Heart right ventricle (tissue), 16 donors: ENCODE results near the gene RANBP3. TPM values are rescaled to one million over a fixed set of nuclear protein-coding genes. Genes with fewer than 3 reads are reported as not detected.
A peak's percentile ranks its signal among the peaks of the same experiment; 100 is the strongest.

Experiments
- ATAC-seq, 8 donors: fragments of 200-7000 bp; cut with Tn5 transposase; one replicate each; pipeline ENCODE4 v1.9.1; 2020; ENCODE audit warnings: mild to moderate bottlenecking in 8 of 8, moderate library complexity in 8 of 8, moderate number of reproducible peaks in 1 of 8
- DNase-seq, 2 donors: peaks; one replicate each; pipeline ENCODE4 v3.0.0-alpha.2; 2020
- H3K27ac ChIP-seq, 10 donors: fragments of 200-600 bp; sonication (generic) in 2 of 10; one replicate each; pipeline versions ENCODE4 v1.5.0 to v1.8.0; 2020 to 2022; ENCODE audit warnings: mild to moderate bottlenecking in 3 of 10
- H3K27me3 ChIP-seq, 7 donors: fragments of 200-600 bp; one replicate each; pipeline ENCODE4 v1.8.0; 2021 to 2022; ENCODE audit warnings: mild to moderate bottlenecking in 2 of 7
- H3K36me3 ChIP-seq, 9 donors: fragments of 200-600 bp; sonication (generic) in 1 of 9; one replicate each; pipeline versions ENCODE4 v1.5.0 to v1.8.0; 2020 to 2022; ENCODE audit warnings: mild to moderate bottlenecking in 2 of 9
- H3K4me1 ChIP-seq, 9 donors: fragments of 200-600 bp; sonication (generic) in 1 of 9; one replicate each; pipeline versions ENCODE4 v1.5.0 to v1.8.0; 2020 to 2022; ENCODE audit warnings: mild to moderate bottlenecking in 4 of 9
- H3K4me3 ChIP-seq, 10 donors: fragments of 200-600 bp; sonication (generic) in 2 of 10; one replicate each; pipeline versions ENCODE4 v1.5.0 to v1.8.0; 2020 to 2022; ENCODE audit warnings: mild to moderate bottlenecking in 7 of 10, moderate library complexity in 2 of 10
- H3K9me3 ChIP-seq, 11 donors: fragments of 200-600 bp in 10 of 11; sonication (generic) in 2 of 11; one replicate each; pipeline versions ENCODE4 v1.5.0 to v1.8.0; 2013 to 2022; ENCODE audit warnings: mild to moderate bottlenecking in 2 of 11, control low read depth in 1 of 11, moderate library complexity in 1 of 11
- WGBS, 2 donors: extraction: QIAGEN DNeasy Blood & Tissue Kit; methylation state at CpG; one replicate each; pipeline ENCODE4 v1.1.7; 2013; ENCODE audit warnings: inconsistent platforms in 1 of 2; 5-methylcytosine and 5-hydroxymethylcytosine counted together
- intact Hi-C, 10 donors: fragments of 100-400 bp; cut with DNase I; formaldehyde crosslinking; loops; one replicate each; pipeline versions ENCODE4 v1.11.1 to v1.14.2; 2022
- polyA plus RNA-seq, 2 donors: library from polyadenylated mRNA; stranded (reverse); fragments of 200-250 nt; gene quantifications; one replicate each; pipeline ENCODE4 v1.2.3, GENCODE V29; 2013
- total RNA-seq, 10 donors: library from RNA; stranded (reverse); fragmentation: NEBNext Ultra II Directional in 3 of 10; extraction: Animal tissue kit (Norgen Biotek cat#: 25700) in 3 of 10; gene quantifications; one replicate each; pipeline versions ENCODE4 v1.2.1 to v1.2.4, GENCODE V29; 2021 to 2023
- TF ChIP-seq, protein P1 (sequence below), 9 donors: fragments of 200-600 bp; sonication (generic) in 2 of 9; IDR thresholded peaks; one replicate each; pipeline versions ENCODE4 v1.5.0 to v1.8.0; 2021 to 2022; ENCODE audit warnings: antibody characterized with exemption in 9 of 9, mild to moderate bottlenecking in 5 of 9, moderate library complexity in 1 of 9
- donor health status: Arrhythmogenic right ventricular cardiomyopathy.
- donor health status: ischemic (EF 13 %, LVEDD 7.1; RV severe dilation, severe dysfunction).
- donor health status: healthy with polysubstance abuse.
- donor health status: DM: no; HTN: yes; CAD: no.
- donor health status: DM: no; HTN: no; CAD: no.
- donor health status: ischemic (EF 25% LVEDD 6.9; RV normal size, moderate dysfunction).
- donor health status: ischemic (EF 25% LVEDD 5.7; RV mildly dilated, moderate dysfunction).
- donor health status: healthy.
- donor health status: DM: yes; HTN: yes; CAD: no.
- donor health status: Ischemic cardiomyopathy.
- donor health status: ischemic (EF 35%, LVEDD 5.7; RV mildly dilated, moderate dysfunction).
- donor health status: nonischemic (EF 11% LVEDD 7.7; RV severe dilation, severe dysfunction).
- donor health status: DM: yes; HTN: yes; CAD: no.
- donor health status: PGD.
- donor health status: ischemic (EF 29% LVEDD 5.4; RV normal size, mild dysfunction).
- donor health status: nonischemic (EF 23%, LVEDD 6.1; RV moderate dilation, normal function).

The RANBP3 gene
- total and polyA plus RNA-seq, 12 donors: 29.5 to 76.1 (median 63.0) TPM

DNA sequence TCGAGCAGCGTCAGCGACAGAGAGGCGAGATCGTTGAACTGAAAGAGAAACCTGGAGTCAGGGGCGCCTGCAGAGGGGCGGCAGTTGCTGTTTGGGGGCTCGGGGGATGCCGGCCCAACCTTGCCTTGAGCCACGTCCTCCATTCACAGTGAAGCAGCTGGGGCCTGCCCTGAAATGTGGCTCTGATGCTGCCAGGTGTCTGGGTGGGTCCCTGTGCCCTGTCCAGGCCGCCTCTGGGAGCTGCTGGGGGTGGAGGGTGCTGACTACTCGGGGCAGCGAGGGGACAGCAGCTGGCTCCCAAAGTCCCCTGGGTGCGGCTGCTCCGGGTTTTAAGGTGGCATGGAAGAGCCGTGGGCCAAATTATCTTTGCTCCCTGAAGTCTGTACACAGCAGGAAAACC lies 17.7 kb upstream of the RANBP3 start:
- Histone ChIP-seq H3K27me3 (no peaks in the 10 kb centered on the region), H3K4me3 (no peak overlapping the region), H3K4me1 (peaks cover 3 to 21% (median 16%) of the 10 kb centered on the region in 9 donors), H3K36me3 (peaks cover 0 to 34% (median 8%) of the 10 kb centered on the region in 9 donors), H3K9me3 (no peaks in the 10 kb centered on the region), H3K27ac (no peak overlapping the region)
- TF ChIP-seq, protein P1, sequence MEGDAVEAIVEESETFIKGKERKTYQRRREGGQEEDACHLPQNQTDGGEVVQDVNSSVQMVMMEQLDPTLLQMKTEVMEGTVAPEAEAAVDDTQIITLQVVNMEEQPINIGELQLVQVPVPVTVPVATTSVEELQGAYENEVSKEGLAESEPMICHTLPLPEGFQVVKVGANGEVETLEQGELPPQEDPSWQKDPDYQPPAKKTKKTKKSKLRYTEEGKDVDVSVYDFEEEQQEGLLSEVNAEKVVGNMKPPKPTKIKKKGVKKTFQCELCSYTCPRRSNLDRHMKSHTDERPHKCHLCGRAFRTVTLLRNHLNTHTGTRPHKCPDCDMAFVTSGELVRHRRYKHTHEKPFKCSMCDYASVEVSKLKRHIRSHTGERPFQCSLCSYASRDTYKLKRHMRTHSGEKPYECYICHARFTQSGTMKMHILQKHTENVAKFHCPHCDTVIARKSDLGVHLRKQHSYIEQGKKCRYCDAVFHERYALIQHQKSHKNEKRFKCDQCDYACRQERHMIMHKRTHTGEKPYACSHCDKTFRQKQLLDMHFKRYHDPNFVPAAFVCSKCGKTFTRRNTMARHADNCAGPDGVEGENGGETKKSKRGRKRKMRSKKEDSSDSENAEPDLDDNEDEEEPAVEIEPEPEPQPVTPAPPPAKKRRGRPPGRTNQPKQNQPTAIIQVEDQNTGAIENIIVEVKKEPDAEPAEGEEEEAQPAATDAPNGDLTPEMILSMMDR (IDR thresholded peaks at IDR 0.05): no peak
- ATAC-seq (no peak), DNase-seq (no peak)
- 96 to 98% methylated on average over 16 of the region's 16 CpGs for WGBS, 2 donors
- intact Hi-C loops: no loop called here

DNA sequence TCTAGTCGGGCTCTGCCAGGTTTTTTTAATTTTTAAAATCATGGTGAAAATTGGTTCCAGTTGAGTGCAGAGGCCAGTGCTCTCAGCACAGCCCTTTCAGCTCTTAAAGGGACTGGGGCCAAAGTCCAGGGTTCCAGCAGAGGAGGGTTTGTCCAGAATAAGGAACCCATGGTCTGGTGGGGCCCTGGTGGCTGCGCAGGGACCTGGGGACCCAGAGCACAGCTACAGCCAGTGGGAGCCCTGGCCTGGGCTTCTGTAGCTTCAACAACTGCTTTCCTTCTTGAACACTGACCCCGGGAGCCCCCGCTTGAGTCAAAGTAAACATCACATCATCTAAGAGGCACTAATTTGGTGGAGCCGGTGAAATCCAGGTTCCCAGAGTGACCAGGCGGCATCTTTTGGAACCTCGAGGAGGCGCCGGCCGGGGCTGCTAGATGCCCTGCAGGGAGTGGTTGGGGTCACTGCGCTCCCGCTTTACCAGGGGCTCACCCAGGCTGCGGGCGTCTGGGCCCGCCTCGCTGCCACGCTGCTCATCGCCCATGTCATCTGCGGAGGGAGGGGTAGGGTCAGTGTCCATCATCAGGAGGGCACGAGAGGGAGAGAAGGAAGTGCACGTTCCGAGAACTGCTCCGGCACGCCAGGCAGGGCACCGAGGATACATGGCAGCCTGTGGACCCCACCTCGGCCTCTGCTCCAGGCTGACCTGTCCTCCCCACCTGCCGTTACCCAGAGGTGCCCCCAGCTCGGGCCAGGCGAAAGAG lies 16.6 kb upstream of the RANBP3 start:
- peaks cover 0 to 26% (median 0%) of the 10 kb centered on the region in 9 donors for H3K36me3 ChIP-seq

DNA sequence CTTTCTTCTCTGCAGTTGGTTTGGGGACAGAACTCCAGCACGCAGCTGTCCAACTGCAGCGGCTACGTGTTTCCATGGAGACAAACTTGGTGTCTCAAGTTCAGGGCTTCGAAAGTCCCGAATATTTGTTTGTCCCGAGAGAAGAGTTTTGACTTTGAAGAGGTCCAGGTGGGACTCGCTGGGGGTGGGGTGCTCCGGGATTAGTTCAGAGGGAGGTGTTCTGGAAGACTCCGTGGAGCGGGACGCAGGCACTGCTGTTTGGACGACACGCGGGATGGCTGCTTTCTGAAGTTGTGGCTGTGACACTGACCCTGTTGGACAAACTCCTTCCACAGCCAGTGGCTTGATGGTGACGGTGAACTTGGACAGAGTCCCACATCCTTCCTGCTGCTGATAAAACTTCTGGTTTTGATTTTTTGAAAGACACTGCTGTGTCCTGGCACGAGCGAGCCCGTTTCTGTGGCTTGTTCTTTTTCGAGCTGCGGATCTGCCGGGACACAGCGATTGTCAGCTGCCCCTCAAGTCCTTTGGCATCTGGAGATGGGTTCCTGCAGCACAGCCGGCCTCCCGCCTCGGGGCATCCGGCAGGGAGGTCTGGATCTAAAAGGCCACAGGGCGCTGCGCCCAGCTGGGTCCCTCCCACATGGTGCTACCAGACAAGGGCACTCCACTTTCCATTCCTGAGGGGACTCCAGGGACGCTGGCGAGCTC lies 15.9 kb upstream of the RANBP3 start:
- 32 to 33% methylated on average over 30 of the region's 30 CpGs for whole genome bisulfite sequencing, 2 donors
- intact Hi-C loops: no loop called here
- H3K27me3 ChIP-seq: no peaks in the 10 kb centered on the region
- peak; percentile 31 to 85 (median 50) for ATAC-seq
- H3K4me3 ChIP-seq: peak overlapping the region in 7 of 10 donors; percentile 7 to 31 (median 16)
- H3K27ac ChIP-seq: peak overlapping the region in 7 of 10 donors; percentile 20 to 48 (median 26)
- peaks cover 0 to 18% (median 0%) of the 10 kb centered on the region in 9 donors for H3K36me3 ChIP-seq
- TF ChIP-seq, protein P1 (IDR thresholded peaks at IDR 0.05): no peak
- peak; percentile 59 to 75 for DNase-seq
- peaks cover 3 to 21% (median 16%) of the 10 kb centered on the region in 9 donors for H3K4me1 ChIP-seq
- no peaks in the 10 kb centered on the region for H3K9me3 ChIP-seq

More for the DNA sequence above, 16.6 kb upstream of the RANBP3 start:
- Histone ChIP-seq H3K4me3 (peak overlapping the region in 3 of 10 donors; percentile 12 to 26 (median 16)), H3K4me1 (peaks cover 3 to 21% (median 16%) of the 10 kb centered on the region in 9 donors), H3K27ac (peak overlapping the region in 5 of 10 donors; percentile 20 to 48 (median 34)), H3K9me3 (no peaks in the 10 kb centered on the region), H3K27me3 (no peaks in the 10 kb centered on the region)
- DNase-seq (no peak), ATAC-seq (no peak)
- TF ChIP-seq, protein P1 (IDR thresholded peaks at IDR 0.05): no peak
- intact Hi-C loops: no loop called here
- 93 to 94% methylated on average over 29 of the region's 29 CpGs for WGBS, 2 donors

DNA sequence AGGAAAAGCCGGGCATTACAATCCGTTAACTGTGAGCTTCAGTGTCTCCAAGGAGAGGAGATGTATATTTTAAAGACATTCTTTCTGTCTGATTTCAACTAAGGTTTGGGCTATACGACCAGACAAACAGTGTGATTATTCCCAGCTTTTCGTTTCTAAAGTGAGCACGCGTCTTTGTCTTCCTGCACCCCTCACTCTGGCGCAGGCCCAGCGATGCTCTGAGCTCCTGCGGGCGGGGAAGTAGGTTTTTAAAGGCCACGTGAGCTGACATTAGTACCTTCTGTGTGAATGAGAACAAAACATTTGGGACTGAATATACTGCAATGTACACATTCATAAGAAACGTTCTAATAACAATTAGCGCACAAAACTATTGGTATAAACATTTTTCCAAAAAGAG lies 15.3 kb upstream of the RANBP3 start:
- H3K4me1 ChIP-seq: peaks cover 3 to 21% (median 16%) of the 10 kb centered on the region in 9 donors
- no peaks in the 10 kb centered on the region for H3K27me3 ChIP-seq
- H3K4me3 ChIP-seq: peak overlapping the region in 3 of 10 donors; percentile 16 to 31 (median 24)
- 60 to 63% methylated on average over 13 of the region's 13 CpGs for WGBS, 2 donors
- H3K27ac ChIP-seq: no peak overlapping the region
- H3K36me3 ChIP-seq: peaks cover 0 to 16% (median 0%) of the 10 kb centered on the region in 9 donors
- intact Hi-C loops: no loop called here
- ATAC-seq: no peak
- TF ChIP-seq, protein P1 (IDR thresholded peaks at IDR 0.05): no peak
- H3K9me3 ChIP-seq: no peaks in the 10 kb centered on the region
- no peak for DNase-seq
